ENCODE data around the gene CCL20.

- TF ChIP-seq EP300 (IDR thresholded peaks at IDR 0.05; ENCODE audit: borderline replicate concordance) (no peak), USF1 (IDR thresholded peaks at IDR 0.05) (no peak), TEAD4 (IDR thresholded peaks at IDR 0.05) (no peak), CREB1 (IDR thresholded peaks at IDR 0.05; ENCODE audit: low read depth) (no peak), FOXM1 (IDR thresholded peaks at IDR 0.05; ENCODE audit: borderline replicate concordance, low read depth) (no peak), RAD21 (IDR thresholded peaks at IDR 0.05; ENCODE audit: low read depth) (no peak), TAF1 (IDR thresholded peaks at IDR 0.05; ENCODE audit: low read depth) (no peak), ZBTB7A (IDR thresholded peaks at IDR 0.05; ENCODE audit: low read depth) (no peak), YY1 (IDR thresholded peaks at IDR 0.05; ENCODE audit: low read depth) (no peak), NFIC (IDR thresholded peaks at IDR 0.05) (no peak), EGR1 (IDR thresholded peaks at IDR 0.05) (no peak), CEBPB (IDR thresholded peaks at IDR 0.05) (no peak), REST (IDR thresholded peaks at IDR 0.05; ENCODE audit: low read depth) (no peak)
- TF ChIP-seq, protein P1, sequence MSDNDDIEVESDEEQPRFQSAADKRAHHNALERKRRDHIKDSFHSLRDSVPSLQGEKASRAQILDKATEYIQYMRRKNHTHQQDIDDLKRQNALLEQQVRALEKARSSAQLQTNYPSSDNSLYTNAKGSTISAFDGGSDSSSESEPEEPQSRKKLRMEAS (IDR thresholded peaks at IDR 0.05): no peak
These were observed 11.1 kb downstream of the CCL20 start for GRCh38 chr2:227824711-227825110.
